HT-29 (cell line): ENCODE measurements around the gene EDRF1. TPM values are rescaled to one million over a fixed set of nuclear protein-coding genes. Genes with fewer than 3 reads are reported as not detected.
"Not testable (repeated sequence)": the region's sequence is repeated elsewhere in the genome, so short reads cannot be mapped to it uniquely, and the experiment has no call there.

ENCODE experiments used
- DNase-seq: peaks from one replicate; pipeline ENCODE4 v3.0.0-alpha.2; 2015; ENCODE audit warnings: low spot score
- total RNA-seq: library from RNA; depleted of rRNA; stranded (reverse); fragments of >200 nt; shearing (Covaris generic); gene quantifications from 2 replicates; pipeline ENCODE4 v1.2.3, GENCODE V29; 2014; rRNA removed

Gene EDRF1, protein sequence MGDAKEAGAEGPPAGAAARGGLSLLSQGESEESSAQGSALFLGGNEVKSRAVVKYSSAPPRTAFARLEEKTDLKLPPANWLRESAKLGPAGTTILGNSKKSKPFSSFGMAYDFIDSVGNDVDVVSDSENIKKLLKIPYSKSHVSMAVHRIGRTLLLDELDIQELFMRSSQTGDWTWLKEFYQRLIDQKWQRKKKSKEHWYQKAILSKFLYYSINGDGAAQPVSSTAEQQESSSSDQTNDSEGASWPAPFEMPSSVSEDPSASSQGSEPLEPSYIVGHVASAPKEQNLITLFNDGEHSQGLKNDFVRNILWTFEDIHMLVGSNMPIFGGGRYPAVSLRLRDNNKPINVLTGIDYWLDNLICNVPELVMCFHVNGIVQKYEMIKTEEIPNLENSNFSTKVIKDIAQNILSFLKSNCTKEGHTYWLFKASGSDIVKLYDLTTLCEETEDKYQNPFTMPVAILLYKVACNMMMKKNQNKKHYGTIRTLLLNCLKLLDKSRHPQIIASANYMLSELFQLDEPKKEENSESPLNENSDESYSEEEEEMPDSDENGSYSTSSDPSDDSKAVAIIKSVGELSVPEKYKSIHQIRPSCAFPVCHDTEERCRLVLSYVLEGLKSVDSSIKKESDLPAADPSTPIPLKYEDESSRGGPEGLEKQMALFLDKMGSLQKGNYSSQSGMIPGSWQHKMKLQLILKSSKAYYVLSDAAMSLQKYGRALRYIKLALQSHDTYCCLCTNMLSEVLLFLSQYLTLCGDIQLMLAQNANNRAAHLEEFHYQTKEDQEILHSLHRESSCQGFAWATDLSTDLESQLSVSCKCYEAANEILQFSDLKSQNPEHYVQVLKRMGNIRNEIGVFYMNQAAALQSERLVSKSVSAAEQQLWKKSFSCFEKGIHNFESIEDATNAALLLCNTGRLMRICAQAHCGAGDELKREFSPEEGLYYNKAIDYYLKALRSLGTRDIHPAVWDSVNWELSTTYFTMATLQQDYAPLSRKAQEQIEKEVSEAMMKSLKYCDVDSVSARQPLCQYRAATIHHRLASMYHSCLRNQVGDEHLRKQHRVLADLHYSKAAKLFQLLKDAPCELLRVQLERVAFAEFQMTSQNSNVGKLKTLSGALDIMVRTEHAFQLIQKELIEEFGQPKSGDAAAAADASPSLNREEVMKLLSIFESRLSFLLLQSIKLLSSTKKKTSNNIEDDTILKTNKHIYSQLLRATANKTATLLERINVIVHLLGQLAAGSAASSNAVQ
- 17.4 and 18.7 TPM in 2 replicates for total RNA-seq

DNA sequence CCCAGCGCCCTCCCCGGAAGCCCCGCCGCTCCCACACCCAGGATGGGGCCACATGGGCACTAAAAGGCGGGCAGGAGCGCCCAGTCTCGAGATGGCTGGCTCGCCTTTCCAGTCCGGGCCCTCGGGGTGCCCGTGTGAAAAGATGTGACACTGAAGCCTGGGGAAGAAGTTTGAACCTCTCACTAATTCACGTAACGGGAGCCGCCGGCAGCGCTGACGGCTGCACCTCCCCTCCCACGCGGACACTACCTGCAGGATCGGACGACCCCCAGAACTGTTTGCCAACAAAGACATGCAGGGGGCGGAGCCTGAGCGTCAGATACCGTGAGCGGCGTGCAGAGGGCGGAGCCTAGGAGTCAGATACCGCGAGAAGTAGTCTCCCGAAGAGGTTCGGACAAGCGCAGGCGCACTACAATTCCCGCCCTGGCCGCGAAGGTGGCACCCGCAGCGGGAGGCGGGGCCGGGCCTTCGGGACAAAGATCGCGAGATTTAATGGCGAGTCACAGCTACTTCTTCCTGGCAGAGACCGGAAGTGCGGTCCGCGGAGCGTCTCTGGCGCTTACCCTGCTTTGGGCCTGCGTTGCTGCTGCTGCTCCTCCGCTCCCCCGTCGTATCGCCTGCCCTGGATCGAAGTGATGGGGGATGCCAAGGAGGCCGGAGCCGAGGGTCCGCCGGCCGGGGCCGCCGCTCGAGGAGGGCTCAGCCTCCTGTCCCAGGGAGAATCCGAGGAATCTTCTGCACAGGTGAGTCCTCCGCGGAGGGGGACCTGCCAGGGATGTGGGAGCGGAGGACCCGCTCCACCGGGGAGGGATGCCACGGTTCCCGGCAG lies at the start of gene EDRF1:
Gene EDRF1, plus strand, starts transcription at position 537 of the 829 bp plus-strand sequence. Its CDS starts 99 bp downstream, at position 636.
- DNase-seq, result peak; percentile 97

DNA sequence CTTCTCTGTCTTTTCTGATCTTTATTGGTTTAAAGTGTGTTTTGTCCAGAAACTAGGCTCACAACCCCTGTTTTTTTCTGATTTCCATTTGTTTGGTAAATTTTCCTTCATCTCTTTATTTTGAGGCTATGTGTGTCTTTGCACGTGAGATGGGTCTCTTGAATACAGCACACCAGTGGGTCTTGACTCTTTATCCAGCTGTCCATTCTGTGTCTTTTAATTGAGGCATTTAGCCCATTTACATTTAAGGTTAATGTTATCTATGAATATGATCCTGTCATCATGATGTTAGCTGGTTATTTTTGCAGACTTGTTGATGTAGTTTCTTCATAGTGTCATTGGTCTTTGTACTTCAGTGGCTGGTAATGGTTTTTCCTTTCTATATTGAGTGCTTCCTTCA lies 46.6 kb upstream of the EDRF1 start:
- DNase-seq, result no peak

DNA sequence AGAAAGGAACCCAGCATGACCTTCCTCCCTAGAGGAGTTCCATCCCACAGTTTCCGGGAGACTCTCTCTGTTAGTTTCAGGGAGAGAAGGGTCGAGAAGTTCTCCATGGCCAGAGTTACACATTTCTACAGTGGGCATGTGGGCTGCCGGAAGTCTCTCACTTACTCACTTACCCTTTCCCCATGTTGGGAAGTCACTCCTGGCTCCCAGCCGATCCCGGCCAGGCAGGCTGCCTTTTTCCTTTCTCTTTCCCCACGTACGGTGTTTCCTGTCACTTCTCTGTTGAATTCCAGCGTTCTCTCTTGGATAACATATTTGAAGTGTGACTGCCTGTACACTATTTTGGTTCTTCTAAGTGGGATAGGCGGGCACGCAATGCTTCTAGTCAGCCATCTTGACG lies 40.1 kb upstream of the EDRF1 start:
- DNase-seq, result no peak

DNA sequence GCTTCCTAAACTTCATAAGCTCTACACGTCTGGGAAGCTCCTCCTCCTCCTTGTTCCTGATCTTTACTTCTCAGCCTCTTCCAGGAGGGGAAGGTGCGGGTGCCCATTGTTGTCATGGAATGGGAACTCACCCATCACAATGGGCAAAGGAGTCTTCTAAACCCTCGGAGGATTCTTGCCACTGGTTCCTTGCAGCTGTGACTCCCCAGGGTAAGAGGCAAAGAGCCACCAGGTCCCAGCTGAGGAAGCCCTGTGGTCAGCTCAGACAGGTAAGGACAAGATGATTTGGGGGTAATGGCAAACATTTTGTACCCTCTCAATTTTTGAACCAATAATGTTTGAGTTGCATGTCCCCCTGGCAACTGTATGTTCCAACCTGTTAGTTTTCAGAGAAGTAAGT lies 36.4 kb upstream of the EDRF1 start, which contains the start of gene TEX36:
Gene TEX36, minus strand, starts transcription at position 101 of the 400 bp plus-strand sequence. CDS start 174 bp downstream, outside the sequence.
- DNase-seq, result no peak

DNA sequence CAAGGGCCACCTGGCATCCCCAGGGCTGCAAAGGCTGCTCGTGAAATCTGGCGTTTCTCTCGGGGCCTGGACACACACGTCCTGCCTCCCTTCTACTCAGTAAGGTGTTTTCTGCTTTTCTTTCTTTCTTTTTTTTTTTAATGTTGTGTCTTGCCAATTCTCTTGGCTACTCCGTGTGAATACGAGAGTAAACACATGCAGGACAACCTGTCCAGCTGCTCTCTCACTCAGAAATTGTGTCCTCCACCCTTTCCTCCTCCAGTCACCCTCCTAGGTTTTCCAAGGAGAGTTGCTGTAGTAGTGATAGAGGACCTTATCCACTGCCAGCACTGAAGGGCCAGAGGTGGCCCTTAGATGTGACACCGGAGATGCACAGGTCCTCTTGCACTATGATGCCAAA lies 35.7 kb upstream of the EDRF1 start:
- no peak for DNase-seq

DNA sequence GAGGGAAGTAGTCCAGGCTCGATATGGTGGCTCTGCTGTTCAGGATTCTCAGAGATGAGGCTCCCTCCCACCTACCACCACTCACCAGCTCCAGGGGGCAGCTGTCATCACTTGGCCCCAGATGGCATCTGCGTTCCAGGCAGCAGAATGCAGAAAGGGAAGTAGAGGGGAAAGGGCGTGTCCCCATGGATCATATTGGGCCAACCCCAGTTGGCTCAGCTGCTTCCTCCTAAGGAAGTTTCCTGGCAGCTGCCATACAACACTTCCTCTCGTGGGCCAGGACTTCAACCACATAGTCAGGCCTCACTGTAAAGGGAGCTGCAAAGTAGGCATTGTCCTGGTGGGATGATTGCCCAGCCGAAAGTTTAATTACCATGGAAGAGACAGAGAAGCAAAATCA lies 34.9 kb upstream of the EDRF1 start:
- DNase-seq, result no peak

DNA sequence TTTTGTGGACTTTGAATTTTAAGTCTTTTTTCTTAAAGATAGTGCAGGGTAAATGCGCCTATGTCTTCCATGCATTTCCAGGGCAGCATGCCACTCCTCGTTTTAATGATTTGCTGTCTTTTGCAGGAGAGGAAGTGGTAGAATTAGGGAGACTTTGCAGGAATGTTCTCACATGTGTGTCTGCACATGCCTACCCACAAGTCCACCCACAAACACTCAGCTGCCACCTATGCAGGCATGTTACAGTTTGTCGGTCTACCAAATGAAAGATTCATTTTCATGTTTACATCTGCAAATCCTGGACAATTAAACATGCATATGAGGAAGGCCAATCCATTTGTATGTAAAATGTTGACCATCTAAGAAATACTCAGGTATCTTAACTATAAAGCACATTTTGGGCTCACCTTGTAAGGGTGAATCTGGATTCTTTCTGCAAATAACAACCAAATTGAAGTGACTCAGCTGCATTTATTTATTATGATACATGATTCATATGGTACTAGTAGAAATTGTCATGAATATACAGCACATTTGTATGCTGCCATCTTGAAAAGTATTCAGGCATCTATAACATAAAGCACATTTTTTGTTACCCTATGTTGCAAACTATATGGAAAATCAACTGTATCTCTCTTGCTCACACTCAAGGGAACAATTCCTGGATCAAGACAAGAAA lies 31.9 kb upstream of the EDRF1 start:
- DNase-seq, result no peak

DNA sequence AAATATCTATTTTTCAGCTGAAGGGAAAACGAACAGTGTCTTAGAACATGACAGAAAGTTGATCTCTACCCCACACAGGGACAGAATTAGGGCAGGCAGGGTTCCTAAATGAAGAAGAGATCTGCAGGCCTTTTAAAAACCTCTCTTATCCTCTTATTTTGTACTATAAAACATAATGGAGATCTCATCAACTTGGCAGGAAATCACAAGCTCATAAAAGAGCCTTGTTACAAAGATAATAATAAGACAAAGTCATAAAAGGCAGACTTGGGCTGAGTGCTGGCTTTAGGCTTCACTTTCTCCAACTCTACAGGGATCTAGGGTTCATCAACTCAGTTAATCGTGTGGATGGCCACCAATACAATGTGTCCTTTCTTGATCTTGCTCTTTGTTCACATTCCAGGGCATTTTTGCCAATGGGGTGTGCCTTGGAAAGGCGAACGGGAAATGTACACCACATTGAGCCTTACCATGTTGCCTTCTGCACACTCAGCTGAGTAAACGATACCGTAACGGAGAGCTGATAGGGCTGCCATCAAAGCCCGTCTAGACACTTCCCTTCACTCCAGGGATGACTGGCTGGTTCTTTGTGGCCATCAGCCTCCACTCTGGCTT lies 29.4 kb upstream of the EDRF1 start:
- no peak for DNase-seq

DNA sequence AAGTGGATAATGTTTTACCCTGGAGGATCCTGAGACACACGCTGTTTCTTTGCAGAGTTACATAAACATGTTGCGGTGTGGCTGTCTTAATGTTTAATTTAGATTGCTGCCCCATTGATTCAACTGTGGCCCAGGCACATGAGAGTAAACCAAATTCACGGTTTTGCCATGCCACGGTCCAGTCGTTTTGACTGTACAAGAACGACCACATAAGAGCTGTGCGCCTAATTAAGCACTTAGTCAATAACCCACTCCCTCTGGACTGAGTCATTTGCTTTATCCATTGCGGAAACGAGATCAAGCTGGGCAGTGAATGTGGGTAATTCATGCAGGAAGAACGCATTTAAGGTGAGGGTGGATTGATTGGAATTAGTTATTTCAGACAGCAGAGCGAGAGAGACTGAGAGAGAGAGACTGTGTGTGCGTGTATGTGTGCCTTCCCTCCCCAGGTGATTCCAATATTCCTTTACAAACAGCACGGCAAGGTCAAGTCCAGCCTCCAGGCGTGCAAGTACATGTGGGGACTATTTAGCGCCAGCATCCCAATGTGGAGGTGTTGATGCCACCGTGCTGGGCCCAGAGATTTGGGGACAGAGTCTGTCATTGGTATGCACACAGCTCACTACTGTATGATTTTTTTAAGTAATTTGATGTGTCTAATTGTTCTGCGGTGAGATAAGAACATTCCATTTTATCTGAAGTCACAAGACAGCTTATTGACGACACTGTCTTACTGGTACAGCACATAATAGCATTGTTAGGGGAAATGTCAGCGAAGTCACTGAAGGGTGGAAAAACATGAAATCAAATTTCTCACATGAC lies 28.1 kb upstream of the EDRF1 start:
- no peak for DNase-seq

DNA sequence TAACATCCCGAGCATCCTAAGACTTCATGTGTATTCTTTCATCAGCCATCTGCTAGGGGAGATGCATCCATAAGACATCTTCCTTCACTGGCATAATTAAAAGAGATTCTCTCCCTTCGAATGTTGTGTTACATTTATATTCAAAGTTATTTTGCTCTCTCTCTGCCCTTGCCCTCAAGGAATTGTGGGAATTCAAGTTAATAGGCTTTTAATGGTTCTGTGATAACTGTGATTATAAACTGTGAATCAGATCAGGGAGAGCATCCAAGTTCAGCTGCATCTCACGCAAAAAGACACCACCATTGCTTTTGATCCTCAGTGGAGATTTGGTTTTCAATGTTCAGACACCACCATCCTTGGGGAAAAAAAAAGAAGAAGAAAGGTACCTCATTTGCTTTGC lies 27.3 kb upstream of the EDRF1 start:
- DNase-seq, result no peak

DNA sequence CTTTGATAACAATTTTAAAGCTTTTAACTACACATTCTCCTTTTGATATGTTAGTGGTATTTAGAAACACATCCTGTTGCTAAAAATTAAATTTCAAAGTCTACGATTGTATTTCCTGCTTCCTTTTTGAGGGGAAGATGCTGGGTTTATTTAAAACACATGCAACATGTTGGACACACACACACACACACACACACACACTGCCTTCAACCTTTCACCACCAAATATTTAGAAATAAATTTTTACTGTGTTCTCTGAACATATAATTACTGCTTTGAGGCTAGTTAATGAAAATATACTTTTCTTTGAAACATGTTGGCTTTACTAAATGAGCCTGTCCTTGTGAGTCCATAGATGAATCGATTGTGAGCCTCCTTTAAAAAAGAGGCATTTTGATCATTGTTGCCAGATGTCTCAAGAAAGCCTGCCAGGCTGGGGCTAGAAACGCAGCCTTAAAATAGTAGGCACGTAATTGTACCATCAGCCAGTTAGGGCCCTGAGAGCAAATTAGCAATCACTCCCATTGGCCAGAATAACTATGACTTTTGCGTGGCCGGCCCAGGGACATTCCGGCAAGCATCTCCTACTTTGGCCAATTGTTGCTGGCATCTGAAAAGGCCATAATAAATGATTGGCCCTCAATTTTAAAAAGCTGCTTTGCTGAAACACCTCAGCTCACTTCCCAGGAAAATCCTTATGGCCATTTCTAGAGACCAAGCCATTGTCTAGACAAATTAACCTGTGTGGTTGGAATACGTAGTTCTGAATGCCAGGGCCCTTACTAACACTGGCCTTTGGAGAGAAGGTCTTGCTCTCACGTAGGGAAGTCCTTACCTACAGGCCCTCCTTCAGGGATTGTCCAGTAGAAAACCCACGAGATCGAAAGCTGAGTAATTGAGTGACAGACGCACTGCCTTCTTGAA lies 26.6 kb upstream of the EDRF1 start:
- DNase-seq, result no peak

DNA sequence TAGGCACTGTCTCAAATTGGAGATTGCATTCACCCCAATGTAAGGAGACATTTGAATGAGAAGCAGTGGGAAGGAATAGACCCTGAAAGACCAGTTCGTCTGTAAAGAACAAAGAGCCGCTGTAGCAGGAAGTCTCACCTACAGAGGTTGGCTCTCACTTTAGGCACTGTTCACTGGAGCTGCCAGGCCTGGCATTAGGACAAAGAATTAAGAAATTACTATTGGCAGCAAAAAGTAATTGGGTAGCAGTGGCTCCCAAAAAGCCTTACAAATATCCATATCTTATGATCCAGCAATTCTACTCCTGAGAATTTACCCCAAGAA lies 26.0 kb upstream of the EDRF1 start:
- DNase-seq, result no peak

DNA sequence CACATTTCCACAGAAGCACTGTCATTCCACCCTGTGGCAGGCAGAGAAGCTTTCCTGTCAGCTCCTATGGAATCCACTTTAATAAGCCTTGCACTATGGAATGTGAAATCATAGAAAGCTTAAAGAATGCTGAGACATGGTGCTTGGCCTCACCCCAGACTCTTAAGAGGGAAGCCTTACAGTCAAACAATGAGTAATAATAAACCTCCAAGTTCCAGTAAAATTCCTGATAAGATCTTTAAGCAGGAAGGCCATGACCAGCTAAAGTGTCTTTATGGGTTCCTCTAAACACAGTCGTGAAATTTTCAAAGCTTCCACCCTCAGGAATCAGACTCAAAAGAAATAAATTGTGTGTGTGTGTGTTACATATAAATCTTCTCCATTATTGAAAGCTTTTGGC lies 24.6 kb upstream of the EDRF1 start:
- DNase-seq, result no peak

DNA sequence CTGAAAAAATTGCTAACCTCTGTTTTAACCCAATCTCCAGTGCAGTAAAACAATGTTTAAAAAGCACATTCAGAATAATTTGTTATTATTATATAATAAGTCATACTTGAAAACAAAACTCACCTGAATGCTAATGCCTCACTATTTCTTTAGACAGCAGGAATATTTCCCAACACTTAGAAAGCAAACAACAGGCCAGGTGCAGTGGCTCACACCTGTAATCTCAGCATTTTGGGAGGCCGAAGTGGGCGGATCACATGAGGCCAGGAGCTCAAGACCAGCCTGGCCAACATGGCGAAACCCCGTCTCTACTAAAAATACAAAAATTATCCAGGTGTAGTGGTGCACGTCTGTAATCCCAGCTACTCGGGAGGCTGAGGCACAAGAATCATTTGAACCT lies 22.6 kb upstream of the EDRF1 start:
- DNase-seq, result not testable (repeated sequence)

DNA sequence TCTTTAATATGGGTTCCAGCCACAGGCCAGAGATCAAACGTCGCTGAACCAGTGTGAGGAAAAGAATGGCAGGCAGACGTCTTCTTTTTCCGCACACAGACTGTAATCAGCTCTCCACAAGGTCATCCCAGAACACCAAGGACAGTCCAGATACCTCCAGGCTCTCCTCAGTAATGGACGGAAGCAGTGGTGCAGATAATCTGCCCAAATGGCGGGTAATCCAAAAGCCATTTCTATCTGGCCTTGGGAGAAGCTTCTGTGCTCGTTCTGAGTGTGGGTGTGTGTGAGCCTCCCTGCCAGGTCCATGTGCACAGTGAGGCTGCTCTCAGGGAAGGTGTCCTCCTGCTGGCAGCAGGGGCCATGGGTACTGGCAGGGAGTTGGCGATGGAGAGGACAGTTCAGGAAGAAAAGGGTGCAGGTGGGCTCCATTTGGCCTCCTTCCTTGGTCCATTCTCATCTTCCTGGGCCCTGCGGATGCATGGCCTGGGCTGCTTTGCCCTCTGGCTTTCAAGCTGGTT lies 21.0 kb upstream of the EDRF1 start:
- DNase-seq, result no peak

DNA sequence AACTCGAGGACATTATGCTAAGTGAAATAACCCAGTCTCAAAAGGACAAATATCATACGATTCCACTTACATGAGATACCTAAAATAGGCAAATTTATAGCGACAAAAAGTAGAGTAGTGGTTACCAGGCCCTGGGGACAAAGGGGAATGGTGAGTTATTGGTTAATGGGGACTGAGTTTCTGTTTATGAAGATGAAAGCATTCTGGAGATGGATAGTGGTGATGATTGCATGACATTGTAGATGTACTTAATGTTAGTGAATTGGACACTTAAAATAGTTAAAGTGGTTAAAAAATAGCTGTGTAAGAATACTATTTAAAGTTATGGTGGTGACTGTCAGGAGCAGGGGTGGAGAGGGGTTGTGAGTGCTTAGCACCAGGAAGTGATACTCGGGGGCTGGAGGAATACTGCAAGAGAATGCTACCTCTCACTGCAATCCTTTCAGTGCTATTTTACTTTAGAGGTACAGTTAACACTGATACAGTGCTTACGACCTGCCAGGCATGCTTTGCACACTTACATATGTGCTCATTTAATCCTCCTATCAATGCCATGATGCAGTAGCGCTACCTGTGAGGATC lies 19.9 kb upstream of the EDRF1 start:
- DNase-seq, result no peak

DNA sequence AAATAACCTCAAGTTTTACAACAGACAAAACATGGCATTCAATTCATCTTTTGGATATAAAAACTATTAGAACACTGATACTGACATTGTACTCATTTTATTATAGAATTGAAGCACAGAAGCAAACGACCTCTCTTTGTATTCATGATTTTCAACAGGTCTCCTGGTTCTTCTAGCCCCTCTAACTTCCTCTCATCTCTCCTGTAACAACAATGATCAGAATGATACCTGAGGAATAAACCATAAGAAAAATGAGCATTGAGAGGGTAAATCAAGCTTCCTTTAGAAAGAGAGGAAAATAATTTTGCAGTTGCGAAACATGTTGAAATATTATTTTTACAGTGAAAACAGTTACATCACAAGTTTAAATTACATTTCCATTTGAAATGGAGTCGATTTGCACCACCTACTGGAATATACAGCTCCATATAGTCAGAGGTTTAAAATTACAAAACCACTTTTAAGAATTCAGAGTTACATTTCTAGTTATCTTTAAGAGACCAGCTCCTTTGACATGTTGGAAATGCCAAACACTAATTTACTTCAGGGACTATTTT lies 19.1 kb upstream of the EDRF1 start:
- no peak for DNase-seq
